ENCODE results near the gene WEE1. TPM values are rescaled to one million over a fixed set of nuclear protein-coding genes. Genes with fewer than 3 reads are reported as not detected.
"Not testable (repeated sequence)": the region's sequence is repeated elsewhere in the genome, so short reads cannot be mapped to it uniquely, and the experiment has no call there.

Gene WEE1
- total RNA-seq, 1 donor from 2014 or later, result 10.9 TPM

DNA sequence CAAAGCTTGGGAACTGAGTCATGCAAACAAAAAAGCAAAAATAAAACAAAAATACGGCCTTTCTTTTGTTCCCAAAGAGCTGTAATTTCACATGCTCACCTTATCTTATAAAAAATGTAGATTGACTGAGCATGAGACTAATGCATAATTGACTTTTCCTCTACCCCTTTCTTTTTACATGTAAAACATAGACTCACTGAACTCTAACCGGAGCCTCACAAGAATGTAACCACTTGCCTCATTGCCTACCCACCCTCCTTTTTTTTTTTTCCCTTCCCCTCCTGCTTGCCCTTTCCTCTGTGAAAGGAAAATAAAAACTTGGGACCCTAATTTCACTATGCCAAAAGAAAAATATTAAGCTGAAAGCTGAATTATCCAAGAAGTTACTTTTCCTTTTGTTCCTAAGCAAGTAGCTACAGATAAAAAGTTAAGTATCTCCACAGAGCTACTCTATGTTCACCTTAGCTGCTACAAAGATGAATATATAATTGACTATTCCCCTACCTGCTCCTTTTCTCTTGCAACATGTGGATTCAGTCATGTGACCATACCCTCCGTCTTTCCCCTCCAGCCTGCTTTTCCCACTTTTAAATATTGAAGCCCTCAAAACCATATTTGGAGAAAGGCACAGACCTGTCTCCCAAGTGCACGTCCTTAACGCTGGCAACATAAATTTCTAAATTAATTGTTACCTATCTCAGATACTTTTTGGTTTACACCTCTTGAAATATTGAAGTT lies 39.6 kb upstream of the WEE1 start:
- Histone ChIP-seq H3K4me1 (no peaks in the 10 kb centered on the region), H3K36me3 (no peaks in the 10 kb centered on the region), H3K27ac (no peak overlapping the region), H3K27me3 (no peaks in the 10 kb centered on the region), H3K9me3 (no peaks in the 10 kb centered on the region), H3K4me3 (no peak overlapping the region)
- intact Hi-C loops (cut with DNase I), result loop anchor here (10.0 kb wide), 1 partner anchor 81 kb away; no protein-coding TSS in a partner anchor
- TF ChIP-seq, protein P1, sequence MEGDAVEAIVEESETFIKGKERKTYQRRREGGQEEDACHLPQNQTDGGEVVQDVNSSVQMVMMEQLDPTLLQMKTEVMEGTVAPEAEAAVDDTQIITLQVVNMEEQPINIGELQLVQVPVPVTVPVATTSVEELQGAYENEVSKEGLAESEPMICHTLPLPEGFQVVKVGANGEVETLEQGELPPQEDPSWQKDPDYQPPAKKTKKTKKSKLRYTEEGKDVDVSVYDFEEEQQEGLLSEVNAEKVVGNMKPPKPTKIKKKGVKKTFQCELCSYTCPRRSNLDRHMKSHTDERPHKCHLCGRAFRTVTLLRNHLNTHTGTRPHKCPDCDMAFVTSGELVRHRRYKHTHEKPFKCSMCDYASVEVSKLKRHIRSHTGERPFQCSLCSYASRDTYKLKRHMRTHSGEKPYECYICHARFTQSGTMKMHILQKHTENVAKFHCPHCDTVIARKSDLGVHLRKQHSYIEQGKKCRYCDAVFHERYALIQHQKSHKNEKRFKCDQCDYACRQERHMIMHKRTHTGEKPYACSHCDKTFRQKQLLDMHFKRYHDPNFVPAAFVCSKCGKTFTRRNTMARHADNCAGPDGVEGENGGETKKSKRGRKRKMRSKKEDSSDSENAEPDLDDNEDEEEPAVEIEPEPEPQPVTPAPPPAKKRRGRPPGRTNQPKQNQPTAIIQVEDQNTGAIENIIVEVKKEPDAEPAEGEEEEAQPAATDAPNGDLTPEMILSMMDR (IDR thresholded peaks at IDR 0.05), result no peak
- ATAC-seq, result no peak
- DNase-seq, result no peak

DNA sequence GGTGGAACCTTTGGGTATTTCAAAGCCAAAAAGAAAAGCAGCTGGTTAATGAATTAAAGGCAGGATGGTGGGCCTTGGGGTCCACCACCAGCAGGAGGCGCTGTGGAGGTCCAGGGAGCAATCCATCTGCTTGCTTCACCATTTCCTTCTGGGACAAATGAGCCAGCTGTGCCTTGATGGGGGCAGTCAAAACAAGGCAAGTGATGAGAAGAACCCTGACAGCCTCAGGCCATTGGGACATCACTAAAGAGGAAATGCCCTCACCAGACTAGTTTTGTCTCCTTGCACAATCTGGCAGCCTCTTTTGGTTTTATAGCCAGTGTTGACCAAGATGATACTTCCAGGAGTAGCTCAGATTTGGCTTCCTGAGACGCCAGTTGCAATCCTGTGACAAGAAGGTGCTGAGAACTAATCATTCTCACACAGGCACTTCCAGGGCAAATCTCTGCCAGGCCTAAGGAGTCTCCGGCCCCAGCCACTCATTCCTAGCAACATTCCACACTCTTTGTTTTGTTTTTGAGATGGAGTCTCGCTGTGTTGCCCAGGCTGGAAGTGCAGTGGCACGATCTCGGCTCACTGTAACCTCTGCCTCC lies 38.2 kb upstream of the WEE1 start:
- H3K36me3 ChIP-seq, result no peaks in the 10 kb centered on the region
- H3K4me1 ChIP-seq, result no peaks in the 10 kb centered on the region
- no peaks in the 10 kb centered on the region for H3K9me3 ChIP-seq
- TF ChIP-seq, protein P1 (IDR thresholded peaks at IDR 0.05), result peak; percentile 92
- ATAC-seq (peak; percentile 94), DNase-seq (peak; percentile 90)
- no peaks in the 10 kb centered on the region for H3K27me3 ChIP-seq
- intact Hi-C loops (cut with DNase I), result loop anchor here (10.0 kb wide), 1 partner anchor 80 kb away; no protein-coding TSS in a partner anchor
- H3K4me3 ChIP-seq, result no peak overlapping the region
- no peak overlapping the region for H3K27ac ChIP-seq

DNA sequence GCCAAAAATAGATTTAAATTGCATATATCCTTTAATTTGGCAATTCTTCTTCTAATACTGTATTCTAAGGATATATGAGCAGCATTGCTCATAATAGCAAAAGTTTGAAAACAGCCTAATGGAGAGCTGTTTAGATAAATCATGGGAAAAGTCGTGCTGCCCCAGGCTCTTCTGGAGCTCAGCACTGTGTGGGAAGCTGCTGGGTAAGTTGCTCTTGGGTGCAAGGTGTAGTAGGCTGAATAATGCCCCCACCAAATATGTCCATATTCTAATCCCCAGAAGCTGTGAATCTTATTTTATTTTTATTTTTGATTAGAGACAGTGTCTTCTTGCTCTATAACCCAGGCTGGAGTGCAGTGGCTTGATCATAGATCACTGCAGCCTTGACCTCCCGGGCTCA lies 34.9 kb upstream of the WEE1 start:
- no peaks in the 10 kb centered on the region for H3K27me3 ChIP-seq
- TF ChIP-seq, protein P1 (IDR thresholded peaks at IDR 0.05), result no peak
- no peak overlapping the region for H3K27ac ChIP-seq
- H3K4me1 ChIP-seq, result no peaks in the 10 kb centered on the region
- intact Hi-C loops (cut with DNase I), result loop anchor here (10.0 kb wide), 1 partner anchor 76 kb away; no protein-coding TSS in a partner anchor
- DNase-seq (no peak), ATAC-seq (no peak)
- H3K9me3 ChIP-seq, result no peaks in the 10 kb centered on the region
- no peaks in the 10 kb centered on the region for H3K36me3 ChIP-seq
- no peak overlapping the region for H3K4me3 ChIP-seq

DNA sequence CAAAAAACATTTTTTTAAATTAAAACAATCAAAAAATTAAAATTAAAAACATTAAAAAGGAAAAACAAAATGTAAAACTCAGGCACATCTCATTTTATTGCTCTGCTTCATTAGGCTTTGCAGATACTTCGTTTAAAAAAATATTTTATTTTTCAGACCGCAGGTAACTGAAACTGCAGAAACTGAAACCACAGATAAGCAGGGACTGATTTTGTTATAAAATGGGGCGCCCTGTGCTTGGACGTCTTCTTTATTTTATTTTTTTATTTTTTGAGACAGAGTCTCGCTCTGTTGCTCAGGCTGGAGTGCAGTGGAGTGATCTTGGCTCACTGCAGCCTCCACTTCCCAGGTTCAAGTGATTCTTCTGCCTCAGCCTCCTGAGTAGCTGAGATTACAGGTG lies 24.3 kb upstream of the WEE1 start:
- H3K27ac ChIP-seq; H3K36me3 ChIP-seq; ATAC-seq; H3K4me3 ChIP-seq; H3K27me3 ChIP-seq; DNase-seq; H3K9me3 ChIP-seq; intact Hi-C loops (cut with DNase I); H3K4me1 ChIP-seq: not testable (repeated sequence)

DNA sequence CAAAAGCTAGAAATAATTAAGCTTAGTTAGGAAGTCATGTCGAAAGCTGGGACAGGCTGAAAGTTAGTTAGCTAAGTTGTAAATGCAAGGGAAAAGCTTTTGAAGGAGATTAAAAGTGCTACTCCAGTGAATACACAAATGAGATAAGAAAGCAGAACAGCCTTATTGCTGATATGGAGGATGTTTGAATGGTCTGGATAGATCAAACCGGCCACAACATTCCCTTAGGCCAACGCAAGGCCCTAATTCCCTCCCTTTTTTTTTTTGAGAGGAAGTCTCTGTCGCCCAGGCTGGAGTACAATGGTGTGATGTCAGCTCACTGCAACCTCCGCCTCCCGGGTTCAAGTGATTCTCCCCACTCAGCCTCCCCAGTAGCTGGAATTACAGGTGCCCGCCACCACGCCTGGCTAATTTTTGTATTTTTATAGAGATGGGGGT lies 23.3 kb upstream of the WEE1 start:
- ATAC-seq (peak; percentile 69), DNase-seq (no peak)
- peak overlapping the region; percentile 42 for H3K27ac ChIP-seq
- intact Hi-C loops (cut with DNase I), result no loop called here
- H3K36me3 ChIP-seq, result no peaks in the 10 kb centered on the region
- H3K4me3 ChIP-seq, result no peak overlapping the region
- no peaks in the 10 kb centered on the region for H3K9me3 ChIP-seq
- TF ChIP-seq, protein P1 (IDR thresholded peaks at IDR 0.05), result no peak
- H3K27me3 ChIP-seq, result no peaks in the 10 kb centered on the region
- no peaks in the 10 kb centered on the region for H3K4me1 ChIP-seq

DNA sequence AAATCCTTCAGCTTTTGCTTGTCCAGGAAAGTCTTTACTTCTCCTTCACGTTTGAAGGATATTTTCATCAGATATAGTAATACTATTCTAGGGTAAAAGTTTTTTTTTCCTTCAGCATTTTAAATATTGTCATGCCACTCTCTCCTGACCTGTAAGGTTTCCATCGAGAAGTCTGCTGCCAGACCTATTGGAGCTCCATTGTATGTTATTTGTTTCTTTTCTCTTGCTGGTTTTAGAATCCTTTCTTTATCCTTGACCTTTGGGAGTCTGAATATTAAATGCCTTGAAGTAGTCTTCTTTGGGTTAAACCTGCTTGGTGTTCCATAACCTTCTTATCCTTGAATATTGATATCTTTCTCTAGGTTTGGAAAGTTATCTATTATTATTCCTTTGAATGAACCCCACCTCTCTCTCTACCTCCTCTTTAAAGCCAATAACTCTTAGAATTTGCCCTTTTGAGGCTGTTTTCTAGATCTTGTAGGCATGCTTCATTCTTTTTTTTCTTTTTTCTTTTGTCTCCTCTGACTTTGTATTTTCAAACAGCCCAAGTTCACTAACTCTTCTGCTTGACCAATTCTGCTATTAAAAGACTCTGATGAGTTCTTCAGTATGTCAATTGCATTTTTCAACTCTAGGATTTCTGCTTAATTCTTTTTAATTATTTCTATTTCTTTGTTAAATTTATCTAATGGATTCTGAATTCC lies 12.0 kb upstream of the WEE1 start:
- no peaks in the 10 kb centered on the region for H3K27me3 ChIP-seq
- H3K9me3 ChIP-seq, result no peaks in the 10 kb centered on the region
- H3K36me3 ChIP-seq, result no peaks in the 10 kb centered on the region
- DNase-seq, result no peak
- TF ChIP-seq, protein P1 (IDR thresholded peaks at IDR 0.05), result no peak
- no peak for ATAC-seq
- H3K4me1 ChIP-seq, result peaks cover 6% of the 10 kb centered on the region
- H3K27ac ChIP-seq, result no peak overlapping the region
- no peak overlapping the region for H3K4me3 ChIP-seq
- intact Hi-C loops (cut with DNase I), result no loop called here
